ENCODE results near the gene TBX19. TPM values are rescaled to one million over a fixed set of nuclear protein-coding genes. Genes with fewer than 3 reads are reported as not detected.

TBX19 gene
- total RNA-seq, 2 donors from 2014 or later, result 1.9 to 3.8 TPM

GRCh38 chr1:168252204-168252733 is 28.4 kb upstream of the TBX19 start:
- WGBS, result 71% methylated on average over 3 of the region's 3 CpGs

DNA sequence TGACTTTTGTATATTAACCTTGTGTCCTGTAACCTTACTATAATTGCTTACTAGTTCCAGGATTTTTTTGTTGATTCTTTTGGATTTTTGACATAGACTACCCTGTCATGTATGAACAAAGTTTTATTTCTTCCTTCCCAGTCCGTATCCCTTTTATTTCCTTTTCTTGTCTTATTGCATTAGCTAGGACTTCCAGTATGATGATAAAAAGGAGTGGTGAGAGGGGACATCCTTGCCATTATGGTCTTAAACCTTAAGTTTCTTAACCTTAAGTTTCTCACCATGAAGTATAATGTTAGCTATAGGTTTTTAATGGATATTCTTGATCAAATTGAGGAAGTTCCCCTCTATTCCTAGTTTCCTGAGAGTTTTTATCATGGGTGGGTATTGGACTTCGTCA is 24.5 kb upstream of the TBX19 start:
- no peaks in the 10 kb centered on the region for H3K4me1 ChIP-seq (replicated peaks)
- no peaks in the 10 kb centered on the region for H3K27me3 ChIP-seq (replicated peaks; ENCODE audit: insufficient read depth)
- WGBS, result 100% methylated on average over 2 of the region's 2 CpGs
- intact Hi-C loops (cut with DNase I), result no loop called here
- TF ChIP-seq POLR2A (IDR thresholded peaks at IDR 0.05) (no peak), POLR2AphosphoS5 (IDR thresholded peaks at IDR 0.05) (no peak)
- TF ChIP-seq, protein P1, sequence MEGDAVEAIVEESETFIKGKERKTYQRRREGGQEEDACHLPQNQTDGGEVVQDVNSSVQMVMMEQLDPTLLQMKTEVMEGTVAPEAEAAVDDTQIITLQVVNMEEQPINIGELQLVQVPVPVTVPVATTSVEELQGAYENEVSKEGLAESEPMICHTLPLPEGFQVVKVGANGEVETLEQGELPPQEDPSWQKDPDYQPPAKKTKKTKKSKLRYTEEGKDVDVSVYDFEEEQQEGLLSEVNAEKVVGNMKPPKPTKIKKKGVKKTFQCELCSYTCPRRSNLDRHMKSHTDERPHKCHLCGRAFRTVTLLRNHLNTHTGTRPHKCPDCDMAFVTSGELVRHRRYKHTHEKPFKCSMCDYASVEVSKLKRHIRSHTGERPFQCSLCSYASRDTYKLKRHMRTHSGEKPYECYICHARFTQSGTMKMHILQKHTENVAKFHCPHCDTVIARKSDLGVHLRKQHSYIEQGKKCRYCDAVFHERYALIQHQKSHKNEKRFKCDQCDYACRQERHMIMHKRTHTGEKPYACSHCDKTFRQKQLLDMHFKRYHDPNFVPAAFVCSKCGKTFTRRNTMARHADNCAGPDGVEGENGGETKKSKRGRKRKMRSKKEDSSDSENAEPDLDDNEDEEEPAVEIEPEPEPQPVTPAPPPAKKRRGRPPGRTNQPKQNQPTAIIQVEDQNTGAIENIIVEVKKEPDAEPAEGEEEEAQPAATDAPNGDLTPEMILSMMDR (IDR thresholded peaks at IDR 0.05), result no peak
- H3K9me3 ChIP-seq, result no peaks in the 10 kb centered on the region
- no peak overlapping the region for H3K27ac ChIP-seq
- DNase-seq (ENCODE audit: low spot score), result no peak
- no peak overlapping the region for H3K4me3 ChIP-seq
- no peaks in the 10 kb centered on the region for H3K36me3 ChIP-seq

More at GRCh38 chr1:168252204-168252733, 28.4 kb upstream of the TBX19 start:
- Histone ChIP-seq H3K27me3 (replicated peaks; ENCODE audit: insufficient read depth) (no peaks in the 10 kb centered on the region), H3K4me1 (replicated peaks) (no peaks in the 10 kb centered on the region), H3K4me3 (no peak overlapping the region), H3K9me3 (no peaks in the 10 kb centered on the region), H3K36me3 (no peaks in the 10 kb centered on the region), H3K27ac (no peak overlapping the region)
- no peak for DNase-seq (ENCODE audit: low spot score)
- TF ChIP-seq POLR2AphosphoS5 (IDR thresholded peaks at IDR 0.05), result no peak
- TF ChIP-seq, protein P1 (IDR thresholded peaks at IDR 0.05), result no peak
- TF ChIP-seq POLR2A (IDR thresholded peaks at IDR 0.05), result no peak
- intact Hi-C loops (cut with DNase I), result no loop called here

DNA sequence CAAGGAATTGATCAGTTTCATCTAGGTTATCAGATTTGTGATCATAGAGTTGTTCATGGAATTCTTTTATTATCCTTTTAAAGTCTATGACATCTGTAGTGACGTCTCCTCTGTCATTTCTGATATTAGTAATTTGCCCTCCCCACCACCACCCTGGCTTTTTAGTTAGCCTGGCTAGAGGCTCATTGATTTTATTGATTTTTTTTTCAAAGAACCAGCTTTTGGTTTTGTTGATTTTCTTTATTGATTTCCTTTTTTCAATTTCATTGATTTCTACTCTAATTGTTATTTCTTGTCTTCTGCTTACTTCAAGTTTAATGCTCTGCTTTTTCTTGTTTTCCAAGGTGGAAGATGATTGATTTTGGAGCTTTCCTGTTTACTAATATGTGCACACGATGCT is 23.3 kb upstream of the TBX19 start:
- TF ChIP-seq POLR2A (IDR thresholded peaks at IDR 0.05), result no peak
- no peak for TF ChIP-seq POLR2AphosphoS5 (IDR thresholded peaks at IDR 0.05)
- TF ChIP-seq, protein P1 (IDR thresholded peaks at IDR 0.05), result no peak
- Histone ChIP-seq H3K27me3 (replicated peaks; ENCODE audit: insufficient read depth) (no peaks in the 10 kb centered on the region), H3K9me3 (no peaks in the 10 kb centered on the region), H3K4me3 (no peak overlapping the region), H3K4me1 (replicated peaks) (no peaks in the 10 kb centered on the region), H3K27ac (no peak overlapping the region), H3K36me3 (no peaks in the 10 kb centered on the region)
- no peak for DNase-seq (ENCODE audit: low spot score)
- intact Hi-C loops (cut with DNase I), result no loop called here
- WGBS, result 51% methylated on average over 2 of the region's 2 CpGs

- WGBS, result 94% methylated on average over 1 of the region's 1 CpG
- Histone ChIP-seq H3K36me3 (no peaks in the 10 kb centered on the region), H3K9me3 (no peaks in the 10 kb centered on the region), H3K4me1 (replicated peaks) (no peaks in the 10 kb centered on the region), H3K27me3 (replicated peaks; ENCODE audit: insufficient read depth) (no peaks in the 10 kb centered on the region), H3K27ac (no peak overlapping the region), H3K4me3 (no peak overlapping the region)
- intact Hi-C loops (cut with DNase I), result no loop called here
- DNase-seq (ENCODE audit: low spot score), result no peak
- TF ChIP-seq, protein P1 (IDR thresholded peaks at IDR 0.05), result no peak
- TF ChIP-seq POLR2A (IDR thresholded peaks at IDR 0.05) (no peak), POLR2AphosphoS5 (IDR thresholded peaks at IDR 0.05) (no peak)
Measured at GRCh38 chr1:168259567-168259966, 21.1 kb upstream of the TBX19 start.

GRCh38 chr1:168260393-168260792 is 20.3 kb upstream of the TBX19 start:
- Histone ChIP-seq H3K36me3 (no peaks in the 10 kb centered on the region), H3K27ac (no peak overlapping the region), H3K4me3 (no peak overlapping the region), H3K9me3 (no peaks in the 10 kb centered on the region), H3K4me1 (replicated peaks) (no peaks in the 10 kb centered on the region), H3K27me3 (replicated peaks; ENCODE audit: insufficient read depth) (no peaks in the 10 kb centered on the region)
- DNase-seq (ENCODE audit: low spot score), result no peak
- TF ChIP-seq, protein P1 (IDR thresholded peaks at IDR 0.05), result no peak
- TF ChIP-seq POLR2AphosphoS5 (IDR thresholded peaks at IDR 0.05), result no peak
- TF ChIP-seq POLR2A (IDR thresholded peaks at IDR 0.05), result no peak
- 79% methylated on average over 3 of the region's 3 CpGs for WGBS
- intact Hi-C loops (cut with DNase I), result no loop called here
